HG03196 (cell line): ENCODE measurements around the gene ZYG11B.
A peak's percentile ranks its signal among the peaks of the same experiment; 100 is the strongest.
"Not testable (repeated sequence)": the region's sequence is repeated elsewhere in the genome, so short reads cannot be mapped to it uniquely, and the experiment has no call there.

Experiments used
- ATAC-seq: cut with Tn5 transposase; IDR thresholded peaks from one replicate; pipeline ENCODE4 v1.9.1; 2021; ENCODE audit not compliant: unreplicated experiment

The ZYG11B gene

DNA sequence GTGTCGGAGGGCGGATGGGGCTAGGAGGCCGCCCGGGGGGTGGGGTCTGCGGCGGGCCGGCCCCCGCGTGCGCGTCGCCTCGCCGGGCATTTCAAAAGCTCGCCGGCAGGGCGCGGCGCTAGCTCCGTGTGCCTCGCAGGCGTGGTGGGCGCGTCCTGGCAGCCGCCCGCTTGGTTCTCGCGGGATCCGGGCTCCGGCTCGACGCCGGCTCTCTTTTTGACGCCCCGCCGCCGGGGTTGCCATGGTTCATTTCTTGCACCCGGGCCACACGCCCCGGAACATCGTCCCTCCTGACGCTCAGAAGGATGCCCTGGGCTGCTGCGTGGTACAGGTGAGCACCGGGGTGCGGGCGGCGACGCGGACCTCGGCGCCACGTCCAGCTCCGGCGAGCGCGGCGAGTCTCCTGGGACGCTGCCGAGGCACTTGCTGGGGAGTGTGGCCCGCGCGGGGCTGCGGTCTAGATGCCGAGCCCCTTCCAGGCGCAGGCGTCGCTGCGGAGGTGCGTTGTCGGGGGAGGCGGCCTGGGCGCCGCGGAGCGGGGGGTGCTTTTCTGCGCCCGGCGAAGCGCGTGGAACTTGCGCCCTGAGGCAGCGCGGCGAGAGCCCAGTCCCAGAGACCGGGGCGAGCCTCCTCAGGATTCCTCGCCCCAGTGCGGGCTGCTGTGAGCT is 116.5 kb downstream of the ZYG11B start, which contains the start of gene ZYG11A:
Gene ZYG11A, plus strand, starts transcription at position 118 of the 668 bp plus-strand sequence. Its CDS starts 124 bp downstream, at position 242.
- ATAC-seq, result peak; percentile 94

DNA sequence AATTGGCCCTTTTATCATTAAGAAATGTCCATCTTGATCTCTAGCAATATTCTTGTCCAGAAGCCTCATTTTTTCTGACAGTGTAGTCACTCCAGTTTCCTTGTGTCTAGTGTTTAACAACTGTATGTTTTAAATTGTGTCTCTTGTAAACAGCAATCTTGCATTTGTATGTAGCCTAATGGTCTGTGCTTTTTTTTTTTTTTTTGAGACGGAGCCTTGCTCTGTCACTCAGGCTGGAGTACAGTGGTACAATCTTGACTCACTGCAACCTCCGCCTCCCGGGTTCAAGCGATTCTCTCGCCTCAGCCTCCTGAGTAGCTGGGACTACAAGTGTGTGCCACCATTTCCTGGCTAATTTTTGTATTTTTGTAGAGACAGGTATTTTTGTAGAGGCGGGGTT is 118.9 kb downstream of the ZYG11B start:
- not testable (repeated sequence) for ATAC-seq

DNA sequence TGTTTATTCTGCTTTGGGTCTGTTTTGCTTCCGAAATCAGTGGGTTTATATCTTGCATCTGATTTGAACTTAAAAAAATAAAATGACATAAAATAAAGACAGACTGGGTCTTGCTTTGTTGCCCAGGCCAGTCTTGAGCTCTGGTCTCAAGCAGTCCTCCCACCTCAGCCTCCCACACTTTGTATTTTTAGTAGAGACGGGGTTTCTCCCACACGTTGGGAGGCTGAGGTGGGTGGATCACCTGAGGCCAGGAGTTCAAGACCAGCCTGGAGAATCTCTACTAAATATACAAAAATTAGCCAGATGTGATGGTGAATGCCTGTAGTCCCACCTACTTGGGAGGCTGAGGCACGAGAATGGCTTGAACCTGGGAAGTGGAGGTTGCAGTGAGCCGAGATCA is 122.2 kb downstream of the ZYG11B start:
- no peak for ATAC-seq

DNA sequence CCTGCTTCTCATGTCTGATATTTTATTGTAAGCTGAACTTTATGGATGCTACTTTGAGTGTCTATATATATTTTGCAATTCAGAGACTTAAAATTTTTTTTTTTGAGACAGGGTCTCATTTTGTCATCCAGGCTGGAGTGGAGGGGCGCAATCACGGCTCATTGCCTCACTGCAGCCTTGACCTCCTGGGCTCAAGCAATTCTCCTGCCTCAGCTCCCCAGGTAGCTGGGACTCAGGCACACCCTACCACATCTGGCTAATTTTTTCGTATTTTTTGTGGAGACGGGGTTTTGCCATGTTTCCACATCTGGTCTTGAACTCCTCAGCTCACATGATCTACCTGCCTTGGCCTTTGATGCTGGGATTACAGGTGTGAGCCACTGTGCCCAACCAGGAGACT is 124.7 kb downstream of the ZYG11B start:
- ATAC-seq, result no peak

DNA sequence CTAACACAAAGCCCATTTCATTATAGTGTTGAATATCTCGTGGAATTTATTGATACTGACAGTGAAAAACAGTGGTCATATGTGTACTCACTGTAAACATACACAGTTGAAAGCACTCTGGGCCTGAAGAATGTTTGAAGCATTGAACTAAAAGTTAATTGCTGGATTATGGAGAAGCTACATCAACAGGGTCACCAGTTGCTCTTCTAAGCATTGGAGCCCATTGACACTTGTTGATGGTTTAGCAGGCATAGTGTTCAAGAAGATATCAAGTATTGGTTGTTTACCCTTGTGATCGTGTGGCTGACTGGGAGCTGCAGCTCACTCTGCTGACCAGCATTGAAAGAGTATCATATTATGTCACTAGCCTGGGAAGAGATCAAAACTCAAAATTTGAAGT is 126.6 kb downstream of the ZYG11B start:
- no peak for ATAC-seq

DNA sequence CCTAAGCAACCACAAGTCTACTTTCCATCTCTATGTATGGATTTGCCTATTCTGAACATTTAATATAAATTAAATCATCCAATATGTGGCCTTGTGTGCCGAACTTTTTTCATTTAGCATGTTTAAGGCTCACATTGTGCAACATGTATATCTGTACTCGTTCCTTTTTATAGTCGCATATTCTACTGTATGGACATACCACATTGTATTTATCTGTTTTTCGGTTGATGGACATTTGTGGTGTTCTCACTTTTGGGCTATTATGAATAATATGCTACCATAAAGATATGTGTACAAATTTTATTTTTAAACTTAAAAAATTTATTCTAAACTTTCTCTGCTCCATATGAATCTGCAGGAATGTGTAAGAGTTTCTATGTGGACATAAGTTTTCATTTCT is 129.3 kb downstream of the ZYG11B start:
- no peak for ATAC-seq

DNA sequence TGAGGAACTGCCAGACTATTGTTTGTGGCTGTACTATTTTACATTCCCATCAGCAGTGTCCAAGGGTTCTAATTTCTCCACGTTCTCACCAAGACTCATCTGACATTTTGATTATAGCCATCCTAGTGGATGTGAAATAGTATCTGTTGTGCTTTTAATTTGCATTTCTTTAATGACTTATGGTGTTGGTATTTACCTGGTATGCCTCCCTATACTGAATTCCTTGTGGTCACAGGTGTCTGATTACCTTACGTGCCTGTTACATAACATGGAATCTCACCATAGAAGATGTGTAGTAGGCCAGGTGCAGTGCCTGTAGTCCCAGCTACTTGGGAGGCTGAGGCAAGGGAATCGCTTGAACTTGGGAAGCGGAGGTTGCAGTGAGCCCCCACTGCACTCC is 129.8 kb downstream of the ZYG11B start:
- ATAC-seq, result no peak

DNA sequence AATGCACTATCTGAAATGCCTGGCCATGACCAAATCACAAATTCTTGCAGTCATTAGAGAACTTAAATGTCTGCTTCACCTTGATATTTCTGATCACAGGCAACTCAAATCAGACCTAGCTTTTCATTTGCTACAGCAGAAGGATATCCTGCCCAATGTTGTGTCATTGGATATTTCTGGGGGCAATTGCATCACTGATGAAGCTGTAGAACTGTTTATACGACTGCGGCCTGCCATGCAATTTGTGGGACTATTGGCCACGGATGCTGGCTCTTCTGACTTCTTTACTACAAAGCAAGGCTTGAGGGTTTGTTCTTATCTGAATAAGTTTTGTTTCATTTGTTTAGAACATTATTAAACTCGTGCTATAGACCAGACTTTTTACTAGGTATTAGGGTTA is 131.2 kb downstream of the ZYG11B start:
- no peak for ATAC-seq

DNA sequence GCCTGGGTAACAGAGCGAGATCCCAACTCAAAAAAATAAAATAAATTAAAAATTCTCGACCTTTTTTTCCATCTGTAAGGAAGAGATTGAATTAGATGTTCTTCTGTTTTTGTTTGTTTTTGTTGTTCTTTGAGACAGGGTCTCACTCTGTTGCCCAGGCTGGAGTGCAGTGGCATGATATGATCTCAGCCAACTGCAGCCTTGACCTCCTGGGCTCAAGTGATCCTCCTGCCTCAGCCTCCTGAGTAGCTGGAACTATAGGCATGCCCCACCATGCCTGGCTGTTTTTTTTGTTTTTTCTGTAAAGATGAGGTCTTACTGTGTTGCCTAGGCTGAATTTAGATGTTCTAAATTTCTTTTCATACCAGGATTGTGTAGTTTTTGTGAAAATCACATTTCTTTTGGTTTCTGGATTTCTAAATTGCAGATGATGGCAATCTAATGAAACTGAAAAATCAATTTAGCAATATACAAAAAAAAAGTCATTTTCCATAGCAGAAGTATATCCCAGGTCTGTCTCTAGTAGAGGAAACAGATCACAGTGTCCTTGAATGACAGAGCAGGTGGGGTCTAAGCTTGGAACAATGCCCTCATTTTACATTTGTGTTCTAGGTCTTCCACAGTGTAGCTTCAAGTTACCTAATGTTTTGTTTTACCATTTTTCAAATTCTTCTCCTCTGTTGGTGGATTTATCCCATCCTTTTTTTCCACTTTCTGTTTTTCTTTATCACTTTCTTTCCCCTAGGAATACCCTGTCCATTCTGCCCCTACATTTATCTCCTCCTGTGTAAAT is 136.6 kb downstream of the ZYG11B start:
- no peak for ATAC-seq

DNA sequence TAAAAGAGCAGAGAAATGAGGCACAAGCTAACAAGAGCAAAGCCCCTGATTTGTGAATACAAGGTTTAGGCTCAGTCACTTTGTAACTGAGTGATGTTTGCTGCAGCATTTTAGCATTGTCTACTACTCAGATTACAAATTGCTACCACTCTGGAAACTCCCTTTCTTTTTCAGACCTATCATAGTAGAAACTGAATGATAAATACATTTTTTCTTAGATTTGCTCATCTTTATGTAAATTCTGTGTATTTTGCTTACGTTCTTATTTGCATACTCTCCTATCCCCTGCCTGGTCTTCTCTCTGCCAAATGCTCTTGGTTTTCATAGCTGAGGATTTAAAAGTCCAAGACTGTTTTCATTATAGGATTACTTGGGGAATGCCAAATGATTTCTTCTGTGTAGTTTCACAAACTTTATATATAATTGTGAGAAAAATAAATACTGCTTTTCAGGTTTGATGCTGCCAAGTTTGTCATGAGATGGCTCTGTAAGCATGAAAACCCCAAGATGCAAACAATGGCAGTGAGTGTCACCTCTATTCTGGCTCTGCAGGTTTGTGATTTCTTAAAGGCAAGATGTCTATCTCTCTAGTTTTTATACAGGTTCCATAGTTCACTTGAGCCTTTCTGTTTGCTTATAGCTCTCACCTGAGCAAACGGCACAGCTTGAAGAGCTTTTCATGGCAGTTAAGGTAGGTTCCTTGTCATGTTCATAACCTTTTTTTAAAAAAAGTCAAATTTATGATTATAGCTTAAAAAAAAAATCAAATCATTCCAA is 141.0 kb downstream of the ZYG11B start:
- peak; percentile 82 for ATAC-seq

DNA sequence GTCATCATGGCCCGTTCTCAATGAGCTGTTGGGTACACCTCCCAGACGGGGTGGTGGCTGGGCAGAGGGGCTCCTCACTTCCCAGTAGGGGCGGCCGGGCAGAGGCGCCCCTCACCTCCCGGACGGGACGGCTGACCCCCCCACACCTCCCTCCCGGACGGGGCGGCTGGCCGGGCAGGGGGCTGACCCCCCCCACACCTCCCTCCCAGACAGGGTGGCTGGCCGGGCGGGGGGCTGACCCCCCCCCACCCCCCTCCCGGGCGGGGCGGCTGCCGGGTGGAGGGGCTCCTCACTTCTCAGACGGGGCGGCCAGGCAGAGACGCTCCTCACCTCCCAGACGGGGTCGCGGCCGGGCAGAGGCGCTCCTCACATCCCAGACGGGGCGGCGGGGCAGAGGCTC is 143.5 kb downstream of the ZYG11B start:
- not testable (repeated sequence) for ATAC-seq

DNA sequence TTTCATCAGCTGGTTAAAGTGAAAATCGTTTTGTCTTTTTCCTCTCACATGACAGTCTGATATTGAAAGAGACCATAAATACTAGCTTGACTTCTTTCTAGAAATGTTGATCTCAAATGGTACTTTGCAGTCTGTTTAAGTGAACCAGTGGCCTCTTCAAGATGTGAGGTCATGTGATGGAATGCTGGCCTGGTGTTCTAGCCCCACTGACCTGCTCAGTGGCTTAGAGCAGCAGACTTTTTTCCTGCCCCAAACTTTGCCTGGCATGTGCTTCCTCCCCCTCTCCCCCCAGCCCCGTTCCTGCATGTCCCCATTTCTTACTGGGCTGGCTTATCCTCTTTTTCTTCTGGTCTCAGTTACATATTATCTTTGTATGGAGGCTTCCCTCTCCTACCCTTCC is 150.6 kb downstream of the ZYG11B start:
- no peak for ATAC-seq
